K562 (cell line): Measurements from ENCODE around the gene ATP13A2. TPM values are rescaled to one million over a fixed set of nuclear protein-coding genes. Genes with fewer than 3 reads are reported as not detected.

Experiments
- ETS2 ChIP-seq: IDR thresholded peaks from 2 replicates; pipeline ENCODE4 v1.6.1; 2016; ENCODE audit warnings: borderline replicate concordance, missing genetic modification characterization, mild to moderate bottlenecking, moderate library complexity, missing compliant biosample characterization; ENCODE audit not compliant: poor library complexity, severe bottlenecking
- SNRNP70 ChIP-seq: fragments of 200-400 bp; formaldehyde crosslinking; optimal IDR thresholded peaks from 2 replicates; pipeline ENCODE3; 2017; ENCODE audit warnings: low read depth, low read length
- ZBTB40 ChIP-seq, 2 experiments: fragments of 450-650 bp in 1 of 2; sonication (generic) in 1 of 2; formaldehyde crosslinking in 1 of 2; IDR thresholded peaks; 2 replicates each; pipeline versions ENCODE4 v1.7.1 to v1.9.0; 2016 to 2022; ENCODE audit warnings: inconsistent platforms in 1 of 2, mild to moderate bottlenecking in 1 of 2, missing genetic modification reagents in 1 of 2
- polyA plus RNA-seq, 8 experiments: library from polyadenylated mRNA; depleted of rRNA in 4 of 8; stranded (reverse) in 5 of 8; unstranded in 3 of 8; fragments of >200 nt; fragmentation: Nextera tagmentation in 2 of 8; fragmentation: Illumina TruSeq in 1 of 8; extraction: Ambion mirVana in 2 of 8; extraction: Trizol in 1 of 8; gene quantifications; 2 replicates each; pipeline versions ENCODE4 v1.2.1 to v1.2.3, GENCODE V29; 2011 to 2014; ENCODE audit warnings: inconsistent platforms in 1 of 8, missing spikeins in 1 of 8
- total RNA-seq, 7 experiments: library from RNA; depleted of rRNA in 6 of 7; stranded (reverse); fragments of >200 nt in 6 of 7; fragmentation: Illumina TruSeq in 2 of 7; extraction: Trizol in 2 of 7; gene quantifications; 2 replicates each; pipeline versions ENCODE4 v1.2.1 to v1.2.3, GENCODE V29; 2011 to 2021; ENCODE audit warnings: low replicate concordance in 1 of 7
- TF ChIP-seq, protein P1 (sequence below): fragments of 450-650 bp; IDR thresholded peaks from 2 replicates; pipeline ENCODE4 v1.7.0; 2016; ENCODE audit warnings: borderline replicate concordance
- TF ChIP-seq, protein P2 (sequence below), 2 experiments: fragments of 450-650 bp in 1 of 2; IDR thresholded peaks; 2 replicates each; pipeline ENCODE4 v1.6.1; 2011 to 2017; ENCODE audit warnings: low read depth in 2 of 2, antibody characterized with exemption in 1 of 2, borderline replicate concordance in 1 of 2, low read length in 1 of 2, mild to moderate bottlenecking in 1 of 2, mixed read lengths in 1 of 2; ENCODE audit not compliant: control insufficient read depth in 1 of 2
- TF ChIP-seq, protein P3 (sequence below): IDR thresholded peaks from 2 replicates; pipeline ENCODE4 v1.6.1; 2014; ENCODE audit warnings: antibody characterized with exemption

ATP13A2 gene
- total and polyA plus RNA-seq, 9 of the 15 experiments (the other 6 are each of a cell fraction or from before 2014, with no cell fraction given): 0.36 to 56.3 (median 16.3) TPM

GRCh38 chr1:17060306-17060749 is 48.6 kb upstream of the ATP13A2 start (continued):
- no peak for TF ChIP-seq ZBTB40 (IDR thresholded peaks at IDR 0.05)
- no peak for TF ChIP-seq ZBTB40 (CRISPR knock-in tag; IDR thresholded peaks at IDR 0.05)
- TF ChIP-seq, protein P1, sequence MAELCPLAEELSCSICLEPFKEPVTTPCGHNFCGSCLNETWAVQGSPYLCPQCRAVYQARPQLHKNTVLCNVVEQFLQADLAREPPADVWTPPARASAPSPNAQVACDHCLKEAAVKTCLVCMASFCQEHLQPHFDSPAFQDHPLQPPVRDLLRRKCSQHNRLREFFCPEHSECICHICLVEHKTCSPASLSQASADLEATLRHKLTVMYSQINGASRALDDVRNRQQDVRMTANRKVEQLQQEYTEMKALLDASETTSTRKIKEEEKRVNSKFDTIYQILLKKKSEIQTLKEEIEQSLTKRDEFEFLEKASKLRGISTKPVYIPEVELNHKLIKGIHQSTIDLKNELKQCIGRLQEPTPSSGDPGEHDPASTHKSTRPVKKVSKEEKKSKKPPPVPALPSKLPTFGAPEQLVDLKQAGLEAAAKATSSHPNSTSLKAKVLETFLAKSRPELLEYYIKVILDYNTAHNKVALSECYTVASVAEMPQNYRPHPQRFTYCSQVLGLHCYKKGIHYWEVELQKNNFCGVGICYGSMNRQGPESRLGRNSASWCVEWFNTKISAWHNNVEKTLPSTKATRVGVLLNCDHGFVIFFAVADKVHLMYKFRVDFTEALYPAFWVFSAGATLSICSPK: no peak
- no peak for TF ChIP-seq SNRNP70
- TF ChIP-seq, protein P2, sequence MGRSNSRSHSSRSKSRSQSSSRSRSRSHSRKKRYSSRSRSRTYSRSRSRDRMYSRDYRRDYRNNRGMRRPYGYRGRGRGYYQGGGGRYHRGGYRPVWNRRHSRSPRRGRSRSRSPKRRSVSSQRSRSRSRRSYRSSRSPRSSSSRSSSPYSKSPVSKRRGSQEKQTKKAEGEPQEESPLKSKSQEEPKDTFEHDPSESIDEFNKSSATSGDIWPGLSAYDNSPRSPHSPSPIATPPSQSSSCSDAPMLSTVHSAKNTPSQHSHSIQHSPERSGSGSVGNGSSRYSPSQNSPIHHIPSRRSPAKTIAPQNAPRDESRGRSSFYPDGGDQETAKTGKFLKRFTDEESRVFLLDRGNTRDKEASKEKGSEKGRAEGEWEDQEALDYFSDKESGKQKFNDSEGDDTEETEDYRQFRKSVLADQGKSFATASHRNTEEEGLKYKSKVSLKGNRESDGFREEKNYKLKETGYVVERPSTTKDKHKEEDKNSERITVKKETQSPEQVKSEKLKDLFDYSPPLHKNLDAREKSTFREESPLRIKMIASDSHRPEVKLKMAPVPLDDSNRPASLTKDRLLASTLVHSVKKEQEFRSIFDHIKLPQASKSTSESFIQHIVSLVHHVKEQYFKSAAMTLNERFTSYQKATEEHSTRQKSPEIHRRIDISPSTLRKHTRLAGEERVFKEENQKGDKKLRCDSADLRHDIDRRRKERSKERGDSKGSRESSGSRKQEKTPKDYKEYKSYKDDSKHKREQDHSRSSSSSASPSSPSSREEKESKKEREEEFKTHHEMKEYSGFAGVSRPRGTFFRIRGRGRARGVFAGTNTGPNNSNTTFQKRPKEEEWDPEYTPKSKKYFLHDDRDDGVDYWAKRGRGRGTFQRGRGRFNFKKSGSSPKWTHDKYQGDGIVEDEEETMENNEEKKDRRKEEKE (IDR thresholded peaks at IDR 0.05; ENCODE audit: borderline replicate concordance in 1 of 2, control insufficient read depth in 1 of 2, low read depth in 2 of 2, low read length in 1 of 2): no peak
- TF ChIP-seq, protein P3, sequence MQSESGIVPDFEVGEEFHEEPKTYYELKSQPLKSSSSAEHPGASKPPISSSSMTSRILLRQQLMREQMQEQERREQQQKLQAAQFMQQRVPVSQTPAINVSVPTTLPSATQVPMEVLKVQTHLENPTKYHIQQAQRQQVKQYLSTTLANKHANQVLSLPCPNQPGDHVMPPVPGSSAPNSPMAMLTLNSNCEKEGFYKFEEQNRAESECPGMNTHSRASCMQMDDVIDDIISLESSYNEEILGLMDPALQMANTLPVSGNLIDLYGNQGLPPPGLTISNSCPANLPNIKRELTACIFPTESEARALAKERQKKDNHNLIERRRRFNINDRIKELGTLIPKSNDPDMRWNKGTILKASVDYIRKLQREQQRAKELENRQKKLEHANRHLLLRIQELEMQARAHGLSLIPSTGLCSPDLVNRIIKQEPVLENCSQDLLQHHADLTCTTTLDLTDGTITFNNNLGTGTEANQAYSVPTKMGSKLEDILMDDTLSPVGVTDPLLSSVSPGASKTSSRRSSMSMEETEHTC: no peak
- TF ChIP-seq ETS2 (tag): no peak
